GM23338 (cell line): ENCODE data around the gene PARD6B.

ENCODE experiments used
- EZH2 ChIP-seq: fragments of 200-600 bp; sonication (generic); IDR thresholded peaks from one replicate; pipeline ENCODE4 v1.8.0; 2017; ENCODE audit warnings: antibody characterized with exemption, mild to moderate bottlenecking, low read depth; ENCODE audit not compliant: unreplicated experiment
- JUNB ChIP-seq: IDR thresholded peaks from one replicate; pipeline ENCODE4 v1.6.1; 2016; ENCODE audit warnings: antibody characterized with exemption; ENCODE audit not compliant: unreplicated experiment
- NANOG ChIP-seq: IDR thresholded peaks from 2 replicates; pipeline ENCODE4 v1.6.1; 2016; ENCODE audit warnings: antibody characterized with exemption, borderline replicate concordance
- POLR2AphosphoS5 ChIP-seq: IDR thresholded peaks from 2 replicates; pipeline ENCODE4 v1.6.1; 2016; ENCODE audit warnings: antibody characterized with exemption, low read depth
- STAT1 ChIP-seq: IDR thresholded peaks from one replicate; pipeline ENCODE4 v1.6.1; 2016; ENCODE audit warnings: antibody characterized with exemption; ENCODE audit not compliant: unreplicated experiment
- ZNF331 ChIP-seq: fragments of 250-450 bp; sonication (Bioruptor Pico); IDR thresholded peaks from 2 replicates; pipeline ENCODE4 v1.5.0; 2020; ENCODE audit warnings: low read depth, mild to moderate bottlenecking, moderate library complexity
- TF ChIP-seq, protein P1 (sequence below), 2 experiments: fragments of 200-600 bp in 1 of 2; sonication (generic) in 1 of 2; conservative IDR thresholded peaks; 2 replicates each; pipeline versions ENCODE4 v1.5.1 to v1.6.1; 2016 to 2017; ENCODE audit warnings: antibody characterized with exemption in 2 of 2, low read depth in 2 of 2, mild to moderate bottlenecking in 2 of 2, moderate library complexity in 1 of 2
- TF ChIP-seq, protein P2 (sequence below): IDR thresholded peaks from one replicate; pipeline ENCODE4 v1.6.1; 2018; ENCODE audit warnings: antibody characterized with exemption; ENCODE audit not compliant: unreplicated experiment

DNA sequence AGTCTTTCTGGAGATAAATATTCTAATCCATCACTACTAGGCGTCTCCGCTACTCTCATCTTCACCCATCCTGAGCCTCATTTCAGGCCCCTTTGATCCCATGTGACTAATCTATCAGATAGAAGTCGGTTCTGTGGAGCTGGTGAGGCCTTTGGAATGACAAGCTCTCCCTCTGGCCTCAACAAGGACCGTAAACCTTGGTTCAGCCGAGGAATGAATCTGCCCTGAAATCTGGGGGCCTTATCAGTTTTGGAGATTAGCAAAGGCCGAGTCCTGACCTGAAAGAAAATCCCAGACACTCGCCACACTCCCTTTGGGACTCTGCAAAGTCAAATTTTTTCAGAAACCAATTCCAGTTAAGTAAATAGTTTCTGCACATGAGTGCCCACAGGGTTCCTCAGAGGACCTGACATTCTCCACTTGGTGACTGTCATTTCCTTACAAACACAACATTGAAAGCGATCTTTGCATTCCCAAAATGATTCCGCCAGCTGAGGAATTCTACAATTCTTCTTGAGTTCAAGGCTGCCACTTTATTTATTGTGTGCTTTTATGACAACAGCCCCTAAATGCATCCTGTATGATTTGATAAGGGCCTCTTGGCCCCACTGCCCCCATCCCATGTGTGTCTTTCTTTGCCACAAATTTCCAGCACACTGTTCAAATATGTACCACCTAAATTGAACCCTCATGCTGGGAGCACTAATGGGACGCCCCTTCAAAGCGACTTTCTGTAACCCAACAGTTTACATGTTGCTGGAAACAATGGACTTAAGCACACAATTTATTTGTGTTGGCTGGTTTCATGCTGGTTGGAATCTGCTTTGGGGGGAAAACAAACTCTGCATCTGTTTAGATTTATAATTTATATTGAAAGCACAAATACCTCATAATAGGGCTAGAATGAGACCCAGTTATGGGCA, 30.1 kb upstream of the PARD6B start:
- TF ChIP-seq, protein P1, sequence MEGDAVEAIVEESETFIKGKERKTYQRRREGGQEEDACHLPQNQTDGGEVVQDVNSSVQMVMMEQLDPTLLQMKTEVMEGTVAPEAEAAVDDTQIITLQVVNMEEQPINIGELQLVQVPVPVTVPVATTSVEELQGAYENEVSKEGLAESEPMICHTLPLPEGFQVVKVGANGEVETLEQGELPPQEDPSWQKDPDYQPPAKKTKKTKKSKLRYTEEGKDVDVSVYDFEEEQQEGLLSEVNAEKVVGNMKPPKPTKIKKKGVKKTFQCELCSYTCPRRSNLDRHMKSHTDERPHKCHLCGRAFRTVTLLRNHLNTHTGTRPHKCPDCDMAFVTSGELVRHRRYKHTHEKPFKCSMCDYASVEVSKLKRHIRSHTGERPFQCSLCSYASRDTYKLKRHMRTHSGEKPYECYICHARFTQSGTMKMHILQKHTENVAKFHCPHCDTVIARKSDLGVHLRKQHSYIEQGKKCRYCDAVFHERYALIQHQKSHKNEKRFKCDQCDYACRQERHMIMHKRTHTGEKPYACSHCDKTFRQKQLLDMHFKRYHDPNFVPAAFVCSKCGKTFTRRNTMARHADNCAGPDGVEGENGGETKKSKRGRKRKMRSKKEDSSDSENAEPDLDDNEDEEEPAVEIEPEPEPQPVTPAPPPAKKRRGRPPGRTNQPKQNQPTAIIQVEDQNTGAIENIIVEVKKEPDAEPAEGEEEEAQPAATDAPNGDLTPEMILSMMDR (conservative IDR thresholded peaks at IDR 0.05; ENCODE audit: low read depth in 2 of 2): no peak
- TF ChIP-seq EZH2 (no peak), STAT1 (no peak), JUNB (no peak), ZNF331 (no peak), NANOG (no peak), POLR2AphosphoS5 (no peak)
- TF ChIP-seq, protein P2, sequence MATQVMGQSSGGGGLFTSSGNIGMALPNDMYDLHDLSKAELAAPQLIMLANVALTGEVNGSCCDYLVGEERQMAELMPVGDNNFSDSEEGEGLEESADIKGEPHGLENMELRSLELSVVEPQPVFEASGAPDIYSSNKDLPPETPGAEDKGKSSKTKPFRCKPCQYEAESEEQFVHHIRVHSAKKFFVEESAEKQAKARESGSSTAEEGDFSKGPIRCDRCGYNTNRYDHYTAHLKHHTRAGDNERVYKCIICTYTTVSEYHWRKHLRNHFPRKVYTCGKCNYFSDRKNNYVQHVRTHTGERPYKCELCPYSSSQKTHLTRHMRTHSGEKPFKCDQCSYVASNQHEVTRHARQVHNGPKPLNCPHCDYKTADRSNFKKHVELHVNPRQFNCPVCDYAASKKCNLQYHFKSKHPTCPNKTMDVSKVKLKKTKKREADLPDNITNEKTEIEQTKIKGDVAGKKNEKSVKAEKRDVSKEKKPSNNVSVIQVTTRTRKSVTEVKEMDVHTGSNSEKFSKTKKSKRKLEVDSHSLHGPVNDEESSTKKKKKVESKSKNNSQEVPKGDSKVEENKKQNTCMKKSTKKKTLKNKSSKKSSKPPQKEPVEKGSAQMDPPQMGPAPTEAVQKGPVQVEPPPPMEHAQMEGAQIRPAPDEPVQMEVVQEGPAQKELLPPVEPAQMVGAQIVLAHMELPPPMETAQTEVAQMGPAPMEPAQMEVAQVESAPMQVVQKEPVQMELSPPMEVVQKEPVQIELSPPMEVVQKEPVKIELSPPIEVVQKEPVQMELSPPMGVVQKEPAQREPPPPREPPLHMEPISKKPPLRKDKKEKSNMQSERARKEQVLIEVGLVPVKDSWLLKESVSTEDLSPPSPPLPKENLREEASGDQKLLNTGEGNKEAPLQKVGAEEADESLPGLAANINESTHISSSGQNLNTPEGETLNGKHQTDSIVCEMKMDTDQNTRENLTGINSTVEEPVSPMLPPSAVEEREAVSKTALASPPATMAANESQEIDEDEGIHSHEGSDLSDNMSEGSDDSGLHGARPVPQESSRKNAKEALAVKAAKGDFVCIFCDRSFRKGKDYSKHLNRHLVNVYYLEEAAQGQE: no peak
